Lung (tissue), 12 donors: ENCODE data around the gene RTN4R. TPM values are rescaled to one million over a fixed set of nuclear protein-coding genes. Genes with fewer than 3 reads are reported as not detected.

ENCODE experiments used
- ATAC-seq: fragments of 200-7000 bp; cut with Tn5 transposase; one replicate; pipeline ENCODE4 v1.9.1; 2020; ENCODE audit warnings: moderate number of reproducible peaks; ENCODE audit not compliant: insufficient read depth, low FRiP score
- DNase-seq, 3 donors: peaks; one replicate each; pipeline ENCODE4 v3.0.0-alpha.2; 2013 to 2017
- H3K27ac ChIP-seq, 2 donors: one replicate each; pipeline ENCODE4 v1.5.1; 2013; ENCODE audit warnings: mild to moderate bottlenecking in 2 of 2, moderate library complexity in 2 of 2, control low read depth in 1 of 2, inconsistent platforms in 1 of 2, low read depth in 1 of 2, low read length in 1 of 2
- H3K27me3 ChIP-seq, 3 donors: one replicate each; pipeline ENCODE4 v1.5.1; 2013; ENCODE audit warnings: low read length in 2 of 3; ENCODE audit not compliant: control insufficient read depth in 3 of 3, insufficient read depth in 3 of 3
- H3K36me3 ChIP-seq, 4 donors: one replicate each; pipeline ENCODE4 v1.5.1; 2013; ENCODE audit warnings: low read length in 4 of 4, mild to moderate bottlenecking in 1 of 4, moderate library complexity in 1 of 4; ENCODE audit not compliant: control insufficient read depth in 4 of 4, insufficient read depth in 4 of 4
- H3K4me1 ChIP-seq, 5 donors: one replicate each; pipeline ENCODE4 v1.5.1; 2013; ENCODE audit warnings: low read length in 5 of 5, mild to moderate bottlenecking in 2 of 5, moderate library complexity in 1 of 5; ENCODE audit not compliant: control insufficient read depth in 5 of 5, insufficient read depth in 5 of 5
- H3K4me3 ChIP-seq: one replicate; pipeline ENCODE4 v1.5.1; 2013; ENCODE audit warnings: mild to moderate bottlenecking, control low read depth, moderate library complexity
- H3K9ac ChIP-seq, 2 donors: one replicate each; pipeline ENCODE4 v1.5.1; 2013; ENCODE audit warnings: low read length in 2 of 2, control low read depth in 1 of 2; ENCODE audit not compliant: insufficient read depth in 1 of 2
- H3K9me3 ChIP-seq, 4 donors: one replicate each; pipeline ENCODE4 v1.5.1; 2013; ENCODE audit warnings: low read length in 3 of 4, mild to moderate bottlenecking in 1 of 4, moderate library complexity in 1 of 4; ENCODE audit not compliant: control insufficient read depth in 4 of 4, insufficient read depth in 3 of 4
- CTCF ChIP-seq: IDR thresholded peaks from 2 replicates; pipeline ENCODE4 v1.5.1; 2012; ENCODE audit warnings: mild to moderate bottlenecking; ENCODE audit errors: control extremely low read depth, extremely low read depth
- WGBS, 2 donors: extraction: QIAGEN DNeasy Blood & Tissue Kit; methylation state at CpG; one replicate each; pipeline ENCODE4 v1.1.7; 2013; 5-methylcytosine and 5-hydroxymethylcytosine counted together
- polyA plus RNA-seq, 2 donors: library from polyadenylated mRNA; stranded (reverse); fragments of 200-250 nt; gene quantifications; one replicate each; pipeline ENCODE4 v1.2.1, GENCODE V29; 2013
- total RNA-seq, 2 donors: library from RNA; depleted of rRNA in 1 of 2; stranded (reverse); fragments of >200 nt in 1 of 2; gene quantifications; one replicate each; pipeline ENCODE4 v1.2.1, GENCODE V29; 2014 to 2021
- donor health status: control.
- donor health status: control.
- donor health status: Bipolar disorder and iron deficiency.
- donor health status: healthy.
- donor health status: DM: yes; HTN: yes; CAD: no.

RTN4R gene
- total and polyA plus RNA-seq, 4 donors = 2.6 to 7.8 (median 4.3) TPM

- no peak overlapping the region for H3K4me3 ChIP-seq
- 78 to 80% methylated on average over 12 of the region's 12 CpGs for WGBS, 2 donors
- no peak overlapping the region for H3K27ac ChIP-seq
- no peak for DNase-seq
- H3K36me3 ChIP-seq = no peaks in the 10 kb centered on the region
- H3K9me3 ChIP-seq = no peaks in the 10 kb centered on the region
- no peaks in the 10 kb centered on the region for H3K27me3 ChIP-seq
- no peak overlapping the region for H3K9ac ChIP-seq
- TF ChIP-seq CTCF = no peak
- ATAC-seq = no peak
- H3K4me1 ChIP-seq = no peaks in the 10 kb centered on the region
These were observed 11.4 kb downstream of the RTN4R start for GRCh38 chr22:20256551-20257211.

- DNase-seq (no peak), ATAC-seq (no peak)
- no peak for TF ChIP-seq CTCF
- Histone ChIP-seq H3K36me3 (no peaks in the 10 kb centered on the region), H3K27ac (no peak overlapping the region), H3K9ac (no peak overlapping the region), H3K9me3 (no peaks in the 10 kb centered on the region), H3K27me3 (no peaks in the 10 kb centered on the region), H3K4me3 (no peak overlapping the region), H3K4me1 (no peaks in the 10 kb centered on the region)
- 91% methylated on average over 13 of the region's 13 CpGs for WGBS, 2 donors
These were observed 12.1 kb downstream of the RTN4R start for GRCh38 chr22:20256027-20256426.

DNA sequence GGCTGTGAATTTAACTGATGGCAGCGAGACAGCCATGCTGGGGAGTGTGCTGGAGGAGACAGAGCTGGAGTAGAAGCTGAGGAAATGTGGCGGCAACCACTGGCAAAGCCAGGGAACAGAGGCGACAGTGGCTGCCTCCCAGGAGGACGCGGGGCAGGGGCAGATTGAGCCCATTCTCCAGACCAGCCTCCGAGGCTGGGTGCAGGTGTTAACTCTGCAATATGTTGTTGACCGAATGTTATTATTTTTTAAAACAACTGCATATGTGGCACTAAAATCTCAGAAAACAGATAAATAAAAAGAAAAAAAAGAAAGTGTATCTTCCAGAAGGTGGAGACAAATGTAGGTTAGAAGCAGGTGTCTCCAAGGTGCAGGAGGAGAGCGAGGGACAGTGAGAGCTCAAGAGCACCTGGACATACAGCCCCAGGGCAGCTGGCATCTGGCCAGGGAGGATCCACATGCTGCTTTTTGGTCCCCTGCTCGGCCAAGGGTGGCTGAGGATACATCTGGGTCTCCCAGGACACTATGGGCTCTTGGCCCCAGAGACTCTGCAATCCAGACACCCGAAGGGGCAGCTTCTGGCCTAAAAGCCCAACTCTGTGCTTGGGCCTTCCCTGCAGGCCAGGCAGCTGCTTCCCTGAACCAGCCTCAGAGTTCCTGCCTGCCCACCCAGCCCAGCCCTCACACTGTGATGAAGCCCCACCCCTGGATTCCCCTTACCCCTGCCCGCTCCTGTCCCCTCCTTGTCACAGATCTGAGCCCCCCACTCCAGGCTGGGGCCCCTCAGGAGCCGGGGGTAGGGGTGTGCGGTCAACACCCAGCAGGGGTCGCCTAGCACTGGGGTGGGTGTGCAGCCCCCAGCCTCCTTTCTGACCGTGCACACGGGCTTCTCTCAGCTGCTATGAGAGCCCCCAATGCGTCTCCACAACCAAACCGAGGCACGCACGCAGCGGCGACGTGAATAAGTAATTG lies 12.9 kb downstream of the RTN4R start:
- H3K4me3 ChIP-seq = no peak overlapping the region
- no peak overlapping the region for H3K27ac ChIP-seq
- 86 to 90% methylated on average over 23 of the region's 23 CpGs for WGBS, 2 donors
- no peak for DNase-seq
- H3K27me3 ChIP-seq = no peaks in the 10 kb centered on the region
- no peaks in the 10 kb centered on the region for H3K36me3 ChIP-seq
- H3K4me1 ChIP-seq = peaks cover 0 to 5% (median 0%) of the 10 kb centered on the region in 5 donors
- no peak overlapping the region for H3K9ac ChIP-seq
- no peak for ATAC-seq
- H3K9me3 ChIP-seq = no peaks in the 10 kb centered on the region
- no peak for TF ChIP-seq CTCF
